Hypothalamus (tissue), 51 donors: ENCODE results near the gene NCAPD3.
A peak's percentile ranks its signal among the peaks of the same experiment; 100 is the strongest.

Experiments
- DNase-seq, 51 donors: peaks; one replicate each; lab custom pipeline; 2025; lab: John Stamatoyannopoulos, UW

The NCAPD3 gene

DNA sequence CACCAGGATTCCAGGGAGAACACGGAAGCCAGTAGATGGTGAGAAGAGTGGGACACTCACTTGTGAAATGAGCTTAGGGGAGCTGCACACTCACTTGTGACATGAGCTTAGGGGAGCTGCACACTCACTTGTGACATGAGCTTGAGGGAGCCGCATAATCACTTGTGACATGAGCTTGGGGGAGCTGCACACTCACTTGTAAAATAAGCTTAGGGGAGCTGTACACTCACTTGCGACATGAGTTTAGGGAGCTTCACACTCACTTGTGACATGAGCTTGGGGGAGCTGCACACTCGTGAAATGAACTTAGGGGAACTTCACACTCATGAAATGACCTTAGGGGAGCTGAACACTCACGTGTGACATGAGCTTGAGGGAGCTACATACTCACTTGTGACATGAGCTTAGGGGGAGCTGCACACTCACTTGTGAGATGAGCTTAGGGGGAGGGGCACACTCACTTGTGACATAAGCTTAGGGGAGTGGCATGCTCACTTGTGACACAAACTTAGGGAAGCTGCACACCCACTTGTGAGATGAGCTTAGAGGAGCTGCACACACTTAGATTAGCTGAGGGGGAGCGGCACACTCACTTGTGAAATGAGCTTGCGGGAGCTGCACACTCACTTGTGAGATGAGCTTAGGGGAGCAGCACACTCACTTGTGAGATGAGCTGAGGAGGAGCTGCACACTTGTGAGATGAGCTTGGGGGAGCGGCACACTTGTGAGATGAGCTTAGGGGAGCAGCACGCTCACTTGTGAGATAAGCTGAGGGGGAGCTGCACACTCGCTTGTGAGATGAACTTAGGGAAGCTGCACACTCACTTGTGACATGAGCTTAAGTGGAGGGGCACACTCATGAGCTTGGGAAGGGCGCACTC, 59.0 kb downstream of the NCAPD3 start:
- DNase-seq = no peak

DNA sequence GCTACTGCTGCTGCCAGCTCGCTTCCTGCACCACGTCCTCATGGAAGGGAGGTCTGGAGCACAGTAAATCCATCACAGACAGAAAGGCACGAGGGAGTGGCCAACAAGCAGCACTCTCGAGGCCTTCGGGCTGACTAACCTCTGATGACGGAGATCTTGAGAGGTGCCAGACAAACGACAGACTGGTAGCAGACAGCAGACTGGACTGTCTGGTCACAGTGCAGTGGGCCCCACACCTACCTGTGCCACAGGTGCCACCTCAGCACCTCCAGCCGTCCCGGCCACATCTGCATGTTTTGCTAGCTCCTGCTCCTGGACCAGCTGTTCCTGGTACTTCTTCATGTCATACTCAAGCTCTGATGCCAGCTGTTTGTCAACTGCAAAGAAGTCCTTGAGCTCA, 64.1 kb downstream of the NCAPD3 start:
- no peak for DNase-seq

- no peak for DNase-seq
These were observed 65.7 kb downstream of the NCAPD3 start for GRCh38 chr11:134158023-134158422.

- DNase-seq = no peak
These were observed 66.3 kb downstream of the NCAPD3 start for GRCh38 chr11:134157451-134157850.

DNA sequence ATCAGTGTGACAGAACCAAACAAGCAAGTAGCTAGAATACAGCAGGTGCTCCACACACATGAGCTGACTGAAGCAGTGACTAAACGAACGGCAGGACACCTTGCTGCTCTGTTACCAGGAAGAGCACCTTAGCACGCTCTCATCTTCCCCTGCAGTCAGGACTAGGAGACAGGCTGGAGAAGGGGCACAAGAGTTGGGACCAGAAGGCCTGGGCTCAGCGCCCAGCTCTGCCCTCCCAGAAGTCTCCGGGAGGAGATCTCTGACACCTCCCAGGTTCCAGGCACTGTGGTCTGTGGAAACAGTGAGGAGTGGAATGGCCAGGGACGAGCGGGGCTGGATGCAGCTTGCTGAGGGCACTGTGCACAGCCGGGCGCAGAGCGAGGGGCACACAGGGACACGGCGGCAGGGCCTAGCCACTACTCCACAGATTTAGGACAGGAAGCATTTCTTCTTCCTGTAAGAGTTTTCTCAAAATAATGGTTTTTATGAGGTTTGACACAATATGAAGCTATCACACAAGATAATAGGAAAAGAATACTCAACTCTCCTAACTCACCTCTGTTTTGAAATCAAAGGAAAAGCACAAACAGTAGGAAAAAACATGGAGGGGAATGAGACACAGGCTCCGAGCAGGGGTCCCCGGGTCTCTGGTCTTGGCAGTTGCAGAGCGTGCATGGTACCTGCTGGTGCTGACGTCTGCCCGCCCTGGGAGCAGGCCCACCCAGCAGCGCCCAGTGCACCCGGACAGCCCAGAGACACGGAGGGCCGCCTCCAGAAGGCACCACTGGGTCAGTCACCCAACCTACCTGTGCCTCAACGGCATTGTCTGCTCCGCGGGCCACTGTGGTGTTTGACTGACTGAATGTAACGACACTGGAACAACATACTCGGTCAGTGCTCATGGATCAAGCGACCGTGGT, 67.6 kb downstream of the NCAPD3 start:
- no peak for DNase-seq

DNA sequence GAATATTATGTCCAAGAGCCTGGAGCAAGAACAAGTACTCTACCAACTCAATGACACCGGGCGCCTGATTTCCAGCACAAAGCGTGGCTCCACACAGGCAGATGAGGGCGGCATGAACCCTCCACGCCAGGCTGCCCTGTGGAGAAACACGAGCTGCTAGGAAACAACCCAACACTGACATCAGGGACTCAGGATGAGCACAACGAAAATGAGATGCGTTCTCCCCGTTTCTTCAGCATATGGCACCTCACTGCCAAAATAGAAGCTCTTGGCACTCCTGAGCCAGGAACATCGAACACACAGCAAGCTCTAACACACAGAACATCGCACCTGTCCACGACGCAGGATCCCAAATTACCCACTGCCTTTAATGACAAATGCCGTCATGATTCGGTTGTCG, 68.3 kb downstream of the NCAPD3 start:
- no peak for DNase-seq

DNA sequence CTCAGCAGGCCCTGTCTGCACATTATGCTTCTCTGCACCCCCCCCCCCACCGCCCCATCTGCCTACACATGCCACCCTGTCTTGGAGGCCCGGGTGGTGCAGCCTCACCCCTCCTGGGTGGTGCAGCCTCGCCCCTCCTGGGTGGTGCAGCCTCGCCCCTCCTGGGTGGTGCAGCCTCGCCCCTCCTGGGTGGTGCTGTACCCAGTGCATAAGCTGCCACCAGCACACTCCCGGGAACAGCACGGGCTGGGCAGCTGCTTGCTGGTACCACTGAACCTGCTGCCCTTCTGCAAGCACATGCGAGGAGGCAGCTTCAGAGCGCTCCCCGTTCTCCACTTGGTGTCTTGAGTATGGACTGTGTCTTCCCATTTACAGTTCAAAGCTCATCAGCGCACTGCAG, 69.3 kb downstream of the NCAPD3 start:
- DNase-seq = no peak

DNA sequence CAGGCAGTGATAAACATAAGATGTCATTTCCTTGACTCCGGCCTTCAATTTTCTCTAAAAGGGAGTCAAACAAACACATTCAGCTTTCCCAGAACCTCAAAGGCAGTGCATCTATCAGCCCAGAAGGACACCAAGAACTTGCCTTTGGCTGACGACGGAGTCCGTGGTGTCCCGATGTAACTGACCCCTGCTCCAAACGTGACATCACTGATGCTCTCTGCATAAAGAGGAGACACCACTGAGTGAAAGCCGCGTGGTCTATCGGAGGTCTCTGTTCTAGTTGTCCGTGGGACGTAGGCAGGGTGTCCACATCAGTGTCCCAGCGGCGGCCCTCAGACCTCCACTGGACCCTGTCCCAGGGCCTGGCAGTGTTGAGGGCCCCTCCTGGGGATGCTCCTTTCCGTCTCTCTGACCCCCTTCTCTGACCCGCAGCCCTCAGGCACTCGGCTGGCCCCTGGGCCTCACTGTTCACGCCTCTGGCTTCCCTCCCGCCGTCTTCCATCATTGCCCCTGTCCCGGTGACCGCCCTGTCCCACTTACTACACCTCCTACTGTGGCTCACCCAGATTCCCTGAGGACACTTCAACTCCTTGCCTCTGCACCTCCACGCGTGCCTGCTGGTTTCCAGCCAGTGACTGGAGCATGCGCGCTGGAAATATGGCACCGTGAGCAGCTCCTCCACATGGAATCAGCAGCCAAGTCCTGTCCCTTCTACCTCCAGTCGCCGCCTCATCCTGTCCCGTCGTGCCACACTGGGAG, 70.4 kb downstream of the NCAPD3 start:
- no peak for DNase-seq

GRCh38 chr11:134152696-134153095, 71.1 kb downstream of the NCAPD3 start:
- DNase-seq = peak in 3 of 51 donors; percentile 15 to 24 (median 23)

GRCh38 chr11:134151083-134151747, 72.6 kb downstream of the NCAPD3 start:
- peak in 2 of 51 donors; percentile 10 to 14 for DNase-seq

GRCh38 chr11:134150195-134150903, 73.4 kb downstream of the NCAPD3 start:
- peak in 28 of 51 donors; percentile 11 to 73 (median 44) for DNase-seq

DNA sequence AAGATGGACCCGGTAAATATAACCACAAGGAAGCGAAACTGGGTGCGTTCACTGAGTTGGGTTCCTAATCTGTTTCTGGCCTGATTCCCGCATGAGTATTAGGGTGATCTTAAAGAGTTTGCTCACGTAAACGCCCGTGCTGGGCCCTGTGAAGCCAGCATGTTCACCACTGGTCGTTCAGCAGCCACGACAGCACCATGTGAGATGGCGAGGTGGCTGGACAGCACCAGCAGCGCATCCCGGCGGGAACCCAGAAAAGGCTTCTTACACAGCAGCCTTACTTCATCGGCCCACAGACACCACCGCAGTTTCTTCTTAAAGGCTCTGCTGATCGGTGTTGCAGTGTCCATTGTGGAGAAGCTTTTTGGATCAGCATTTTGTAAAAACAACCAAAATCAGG, 74.4 kb downstream of the NCAPD3 start:
- peak in 11 of 51 donors; percentile 9 to 43 (median 25) for DNase-seq

DNA sequence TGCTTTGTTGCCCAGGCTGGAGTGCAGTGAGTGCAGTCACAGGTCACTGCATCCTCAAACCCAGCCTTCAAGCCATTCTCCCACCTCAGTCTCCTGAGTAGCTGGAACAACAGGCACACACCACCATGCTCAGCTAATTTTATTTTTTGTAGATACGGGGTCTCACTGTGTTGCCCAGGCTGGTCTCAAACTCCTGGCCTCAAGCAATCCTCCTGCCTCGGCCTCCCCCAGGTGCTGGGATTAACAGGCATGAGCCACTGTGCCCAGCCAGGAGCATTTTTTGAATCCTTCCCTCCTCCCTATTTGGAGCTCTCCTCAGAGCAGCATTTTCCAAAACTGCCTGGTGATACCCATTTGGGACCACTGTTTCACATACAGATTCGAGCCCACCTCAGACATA, 77.2 kb downstream of the NCAPD3 start:
- DNase-seq = no peak

GRCh38 chr11:134145715-134146114, 78.1 kb downstream of the NCAPD3 start:
- DNase-seq = no peak

DNA sequence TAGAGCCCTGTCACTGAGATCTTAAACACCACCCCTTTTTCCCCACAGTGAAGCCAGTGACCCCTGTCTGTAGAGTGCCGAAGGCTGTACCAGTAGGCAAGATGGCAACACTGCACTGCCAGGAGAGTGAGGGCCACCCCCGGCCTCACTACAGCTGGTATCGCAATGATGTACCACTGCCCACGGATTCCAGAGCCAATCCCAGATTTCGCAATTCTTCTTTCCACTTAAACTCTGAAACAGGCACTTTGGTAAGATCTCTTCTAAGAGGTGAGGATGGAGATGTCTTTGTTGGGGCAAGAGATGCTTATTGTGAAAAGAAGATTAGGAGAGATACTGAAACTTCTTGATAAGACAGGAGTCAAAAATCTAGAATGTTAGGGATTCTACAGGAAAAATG, 79.0 kb downstream of the NCAPD3 start:
- DNase-seq = no peak

DNA sequence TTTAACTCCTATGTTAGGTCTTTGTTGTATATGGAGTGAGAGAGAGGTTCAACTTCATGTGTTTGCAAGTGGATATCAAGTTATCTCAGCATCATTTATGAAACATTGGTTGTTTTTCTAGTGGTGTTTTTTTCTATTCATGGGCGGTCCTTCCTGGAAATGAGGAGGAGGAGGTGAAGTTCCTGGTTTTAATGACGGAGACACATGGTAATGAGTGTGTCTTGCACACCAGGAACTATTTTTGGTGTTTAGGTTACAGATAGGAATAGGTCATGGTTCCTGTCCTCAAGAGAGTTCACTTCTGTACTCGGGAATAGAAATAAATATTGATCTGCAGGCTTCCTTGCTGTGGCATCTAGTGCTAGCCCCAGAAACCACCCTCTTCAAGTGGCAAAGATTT, 80.0 kb downstream of the NCAPD3 start:
- DNase-seq = no peak

GRCh38 chr11:134142536-134142935, 81.2 kb downstream of the NCAPD3 start:
- DNase-seq = no peak

GRCh38 chr11:134140961-134141490, 82.7 kb downstream of the NCAPD3 start:
- no peak for DNase-seq

DNA sequence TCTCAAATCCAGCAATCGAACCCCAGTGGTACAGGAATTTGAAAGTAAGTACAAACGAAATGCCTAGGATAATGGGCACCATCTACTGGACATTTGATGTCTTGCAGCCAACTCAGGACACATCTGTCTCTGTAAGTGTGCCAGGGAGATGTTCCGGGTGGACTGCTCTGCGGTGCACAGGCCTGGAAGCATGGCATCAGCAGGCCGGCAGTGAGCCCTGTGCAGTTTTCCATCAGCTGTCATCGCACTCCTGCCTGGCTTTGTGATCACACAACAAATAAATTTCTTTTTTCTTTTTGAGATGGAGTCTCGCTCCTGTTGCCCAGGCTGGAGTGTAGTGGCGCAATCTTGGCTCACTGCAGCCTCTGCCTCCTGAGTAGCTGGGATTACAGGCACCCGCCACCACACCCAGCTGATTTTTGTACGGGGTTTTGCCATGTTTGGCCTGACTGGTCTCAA, 83.9 kb downstream of the NCAPD3 start:
- peak in 38 of 51 donors; percentile 17 to 88 (median 62) for DNase-seq
